SK-N-SH (cell line): ENCODE measurements around the gene ZIK1. TPM values are rescaled to one million over a fixed set of nuclear protein-coding genes. Genes with fewer than 3 reads are reported as not detected.

ENCODE experiments used
- CTCF ChIA-PET: fragments of 300-600, 350-600 bp; formaldehyde crosslinking; extraction: SDS; loops from one replicate; lab custom pipeline; 2021; lab: Yijun Ruan, JAX
- POLR2A ChIA-PET: fragments of 350-600 bp; sonication (Branson Sonifier 250); formaldehyde crosslinking; extraction: SDS; loops from one replicate; lab custom pipeline; 2020; ENCODE audit warnings: antibody characterized with exemption, inconsistent platforms; lab: Yijun Ruan, JAX
- DNase-seq: peaks from one replicate; pipeline ENCODE4 v3.0.0; 2012
- H2AFZ ChIP-seq: fragments of 200-600 bp; sonication (generic); 2 replicates; pipeline ENCODE4 v1.8.1; 2016; ENCODE audit warnings: antibody characterized with exemption, mild to moderate bottlenecking, low read depth
- H3F3A ChIP-seq: fragments of 200-600 bp; sonication (generic); replicated peaks from 2 replicates; pipeline ENCODE3; 2016; ENCODE audit warnings: antibody characterized with exemption, mild to moderate bottlenecking; ENCODE audit not compliant: insufficient read depth
- H3K27ac ChIP-seq, 2 experiments: fragments of 200-500 bp in 1 of 2; fragments of 200-600 bp in 1 of 2; sonication (Bioruptor generic) in 1 of 2; sonication (generic), shearing (Covaris generic) in 1 of 2; 2 replicates each; pipeline versions ENCODE4 v1.5.1 to v1.6.1; 2014 to 2016; ENCODE audit warnings: low read depth in 2 of 2, inconsistent platforms in 1 of 2, low read length in 1 of 2, mild to moderate bottlenecking in 1 of 2, mixed read lengths in 1 of 2
- H3K27me3 ChIP-seq: fragments of 200-600 bp; sonication (generic), shearing (Covaris generic); 2 replicates; pipeline ENCODE4 v1.6.1; 2016; ENCODE audit warnings: mixed run types; ENCODE audit not compliant: insufficient read depth
- H3K36me3 ChIP-seq, 2 experiments: fragments of 200-500 bp in 1 of 2; fragments of 200-600 bp in 1 of 2; sonication (Bioruptor generic) in 1 of 2; sonication (generic) in 1 of 2; replicated peaks in 1 of 2; 2 replicates each; pipeline versions ENCODE3 to v1.5.1; 2014 to 2016; ENCODE audit warnings: low read length in 1 of 2, mild to moderate bottlenecking in 1 of 2; ENCODE audit not compliant: insufficient read depth in 2 of 2, control insufficient read depth in 1 of 2
- H3K4me1 ChIP-seq, 2 experiments: fragments of 200-500 bp in 1 of 2; fragments of 200-600 bp in 1 of 2; sonication (Bioruptor generic) in 1 of 2; sonication (generic), shearing (Covaris generic) in 1 of 2; 2 replicates each; pipeline versions ENCODE4 v1.5.1 to v1.6.1; 2014 to 2016; ENCODE audit warnings: low read depth in 1 of 2, low read length in 1 of 2, mixed run types in 1 of 2; ENCODE audit not compliant: insufficient read depth in 2 of 2, control insufficient read depth in 1 of 2
- H3K4me2 ChIP-seq: fragments of 200-600 bp; sonication (generic), shearing (Covaris generic); 2 replicates; pipeline ENCODE4 v1.6.1; 2017; ENCODE audit warnings: mixed run types
- H3K4me3 ChIP-seq, 2 experiments: fragments of 200-500 bp in 1 of 2; fragments of 200-600 bp in 1 of 2; sonication (Bioruptor generic) in 1 of 2; sonication (generic), shearing (Covaris generic) in 1 of 2; 2 replicates each; pipeline versions ENCODE4 v1.5.1 to v1.8.1; 2014 to 2016; ENCODE audit warnings: low read depth in 2 of 2, inconsistent platforms in 1 of 2, low read length in 1 of 2, mild to moderate bottlenecking in 1 of 2, mixed read lengths in 1 of 2, moderate library complexity in 1 of 2
- H3K79me2 ChIP-seq: fragments of 200-600 bp; sonication (generic); 2 replicates; pipeline ENCODE4 v1.8.1; 2017; ENCODE audit warnings: mild to moderate bottlenecking; ENCODE audit not compliant: insufficient read depth
- H3K9ac ChIP-seq: fragments of 200-600 bp; sonication (generic); 2 replicates; pipeline ENCODE4 v1.6.1; 2017; ENCODE audit warnings: mixed run types
- H3K9me2 ChIP-seq: fragments of 200-600 bp; sonication (generic); 2 replicates; pipeline ENCODE4 v1.6.1; 2017; ENCODE audit warnings: mixed run types
- H3K9me3 ChIP-seq: fragments of 200-600 bp; sonication (generic); 2 replicates; pipeline ENCODE4 v1.6.1; 2017; ENCODE audit warnings: mixed run types, mild to moderate bottlenecking, moderate library complexity
- H4K20me1 ChIP-seq: fragments of 200-600 bp; sonication (generic); 2 replicates; pipeline ENCODE4 v1.6.1; 2017; ENCODE audit warnings: mild to moderate bottlenecking, mixed run types; ENCODE audit not compliant: insufficient read depth
- CHD2 ChIP-seq: fragments of 150-350 bp; IDR thresholded peaks from 2 replicates; pipeline ENCODE4 v1.6.1; 2018; ENCODE audit warnings: low read length; ENCODE audit not compliant: partially characterized antibody
- ELF1 ChIP-seq: IDR thresholded peaks from 2 replicates; pipeline ENCODE4 v1.4.0; 2012
- EP300 ChIP-seq, 2 experiments: IDR thresholded peaks; 2 replicates each; pipeline versions ENCODE4 v1.4.0 to v1.6.1; 2012; ENCODE audit warnings: borderline replicate concordance in 1 of 2, low read depth in 1 of 2, low read length in 1 of 2
- EZH2phosphoT487 ChIP-seq: fragments of 200-600 bp; sonication (generic); IDR thresholded peaks from 2 replicates; pipeline ENCODE4 v1.6.1; 2017; ENCODE audit warnings: low read depth, mixed run types, mild to moderate bottlenecking, antibody characterized with exemption, moderate library complexity, borderline replicate concordance
- FOSL2 ChIP-seq: IDR thresholded peaks from 2 replicates; pipeline ENCODE4 v1.4.0; 2012; ENCODE audit warnings: low read depth, mild to moderate bottlenecking, moderate library complexity, borderline replicate concordance
- FOXJ3 ChIP-seq: sonication (generic); formaldehyde crosslinking; IDR thresholded peaks from 2 replicates; pipeline ENCODE4 v1.5.1; 2020; ENCODE audit warnings: mild to moderate bottlenecking, missing genetic modification reagents
- GABPA ChIP-seq: IDR thresholded peaks from 2 replicates; pipeline ENCODE4 v1.4.0; 2012; ENCODE audit warnings: low read depth, mild to moderate bottlenecking
- GATA2 ChIP-seq: sonication (generic); formaldehyde crosslinking; IDR thresholded peaks from 2 replicates; pipeline ENCODE4 v1.5.0; 2020; ENCODE audit warnings: mild to moderate bottlenecking, missing genetic modification reagents
- MEF2A ChIP-seq: IDR thresholded peaks from 2 replicates; pipeline ENCODE4 v1.4.0; 2012; ENCODE audit warnings: low read depth, borderline replicate concordance
- MXI1 ChIP-seq: IDR thresholded peaks from 2 replicates; pipeline ENCODE4 v1.6.1; 2012; ENCODE audit warnings: mild to moderate bottlenecking, low read depth, low read length, improper control_type of control experiment
- NFIC ChIP-seq: IDR thresholded peaks from 2 replicates; pipeline ENCODE4 v1.4.0; 2012; ENCODE audit warnings: borderline replicate concordance
- POLR2AphosphoS5 ChIP-seq: IDR thresholded peaks from 2 replicates; pipeline ENCODE4 v1.6.1; 2012; ENCODE audit warnings: low read depth, low read length
- RXRA ChIP-seq: IDR thresholded peaks from 2 replicates; pipeline ENCODE4 v1.4.0; 2012; ENCODE audit warnings: low read depth, mild to moderate bottlenecking, borderline replicate concordance
- SIN3A ChIP-seq: IDR thresholded peaks from 2 replicates; pipeline ENCODE4 v1.6.1; 2012; ENCODE audit warnings: low read depth, mild to moderate bottlenecking, low read length, moderate library complexity, borderline replicate concordance
- TAF1 ChIP-seq: IDR thresholded peaks from 2 replicates; pipeline ENCODE4 v1.6.1; 2012; ENCODE audit warnings: low read depth, mild to moderate bottlenecking, low read length, moderate library complexity, borderline replicate concordance
- TCF12 ChIP-seq: IDR thresholded peaks from 2 replicates; pipeline ENCODE4 v1.4.0; 2012
- TEAD4 ChIP-seq: IDR thresholded peaks from 2 replicates; pipeline ENCODE4 v1.4.0; 2012; ENCODE audit warnings: mild to moderate bottlenecking, borderline replicate concordance; ENCODE audit not compliant: insufficient read depth
- WGBS: methylation state at CpG from one replicate; pipeline ENCODE4 v1.1.6; 2017; ENCODE audit warnings: low lambda C conversion rate; 5-methylcytosine and 5-hydroxymethylcytosine counted together
- polyA plus RNA-seq, 3 experiments: library from polyadenylated mRNA; depleted of rRNA; stranded (reverse); fragments of >200 nt; gene quantifications; 2 replicates each; pipeline ENCODE4 v1.2.3, GENCODE V29; 2012
- TF ChIP-seq, protein P1 (sequence below): IDR thresholded peaks from 2 replicates; pipeline ENCODE4; 2012
- TF ChIP-seq, protein P2 (sequence below): fragments of 150-350 bp; IDR thresholded peaks from 2 replicates; pipeline ENCODE4 v1.6.1; 2016; ENCODE audit warnings: mild to moderate bottlenecking, low read depth, low read length
- TF ChIP-seq, protein P3 (sequence below): IDR thresholded peaks from 2 replicates; pipeline ENCODE4 v1.4.0; 2012; ENCODE audit warnings: low read depth
- TF ChIP-seq, protein P4 (sequence below): fragments of 150-350 bp; IDR thresholded peaks from 2 replicates; pipeline ENCODE4 v1.6.1; 2017; ENCODE audit warnings: antibody characterized with exemption, low read length, low read depth, borderline replicate concordance
- TF ChIP-seq, protein P5 (sequence below): IDR thresholded peaks from 2 replicates; pipeline ENCODE4 v1.4.0; 2012; ENCODE audit warnings: low read depth, borderline replicate concordance

Gene ZIK1
- polyA plus RNA-seq, 1 of the 3 experiments (the other 2 are of a cell fraction) = 2.1 TPM

DNA sequence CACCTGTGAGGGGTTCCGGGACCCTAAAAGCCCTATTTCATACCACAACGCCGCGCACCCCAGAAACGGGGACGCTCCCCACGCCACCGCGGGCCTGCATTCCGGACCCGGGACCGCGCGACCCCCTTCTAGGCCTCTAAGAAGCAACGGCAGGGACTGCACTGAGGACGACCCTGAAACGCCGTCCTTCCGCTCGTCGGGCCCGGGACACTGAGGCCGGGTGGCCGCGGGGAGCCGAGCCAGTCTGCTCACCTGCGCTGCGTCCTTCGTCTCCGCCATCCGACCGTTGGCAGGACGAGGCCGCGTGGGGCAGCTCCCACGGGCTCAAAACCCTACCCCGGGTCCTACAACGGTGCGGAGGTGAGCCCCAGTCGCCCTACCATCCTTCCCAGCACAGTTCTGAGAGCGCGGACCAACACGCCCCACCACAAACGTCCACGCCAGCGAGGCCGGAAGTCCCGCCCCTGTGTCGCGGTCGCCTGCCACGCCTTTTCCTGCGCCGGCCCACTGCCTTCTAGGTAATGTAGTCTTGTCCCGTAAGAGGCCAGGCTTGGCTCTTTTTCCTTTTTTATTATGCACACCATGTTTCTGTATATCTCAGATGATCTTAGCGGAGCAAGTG is 24.4 kb upstream of the ZIK1 start, which contains the start of gene ZNF550:
TSS of gene ZNF550 (minus strand) at position 460 of the 622 bp plus-strand sequence. CDS start at position 279, 181 bp downstream.
- Histone ChIP-seq H3K79me2 (peaks cover 33% of the 10 kb centered on the region), H2AFZ (peak within 1 kb of the TSS; percentile 75), H3K4me1 (peaks cover 0 to 8% of the 10 kb centered on the region in 2 experiments; a peak in 2 of 4 replicates), H3K27ac (peak within 1 kb of the TSS; percentile 38 to 48; a peak in 2 of 4 replicates), H3K9ac (peak within 1 kb of the TSS; percentile 75), H3F3A (no peaks in the 10 kb centered on the region), H3K9me2 (no peaks in the 10 kb centered on the region), H3K27me3 (no peaks in the 10 kb centered on the region), H3K4me3 (peak within 1 kb of the TSS; percentile 97), H3K36me3 (peaks cover 16 to 20% of the 10 kb centered on the region in 2 experiments)
- under 1% methylated on average over 34 of the region's 56 CpGs for WGBS
- CTCF ChIA-PET = no interaction called here
- peak; percentile 94 for DNase-seq
- TF ChIP-seq CHD2 (peak; percentile 83), EP300 (IDR thresholded peaks at IDR 0.05; ENCODE audit: borderline replicate concordance in 1 of 2, low read depth in 1 of 2, low read length in 1 of 2) (no peak), GATA2 (no peak), NFIC (no peak; the same call in 1 of the 2 replicates), TAF1 (peak; percentile 68; the same call in 1 of the 2 replicates), MXI1 (peak; percentile 89), POLR2AphosphoS5 (peak; percentile 81), GABPA (peak; percentile 97), FOSL2 (no peak), TCF12 (no peak)
- TF ChIP-seq, protein P1, sequence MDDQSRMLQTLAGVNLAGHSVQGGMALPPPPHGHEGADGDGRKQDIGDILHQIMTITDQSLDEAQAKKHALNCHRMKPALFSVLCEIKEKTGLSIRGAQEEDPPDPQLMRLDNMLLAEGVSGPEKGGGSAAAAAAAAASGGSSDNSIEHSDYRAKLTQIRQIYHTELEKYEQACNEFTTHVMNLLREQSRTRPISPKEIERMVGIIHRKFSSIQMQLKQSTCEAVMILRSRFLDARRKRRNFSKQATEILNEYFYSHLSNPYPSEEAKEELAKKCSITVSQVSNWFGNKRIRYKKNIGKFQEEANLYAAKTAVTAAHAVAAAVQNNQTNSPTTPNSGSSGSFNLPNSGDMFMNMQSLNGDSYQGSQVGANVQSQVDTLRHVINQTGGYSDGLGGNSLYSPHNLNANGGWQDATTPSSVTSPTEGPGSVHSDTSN = 0 out of 2 replicates have a peak, but pooled peaks have one; percentile 6
- TF ChIP-seq, protein P2, sequence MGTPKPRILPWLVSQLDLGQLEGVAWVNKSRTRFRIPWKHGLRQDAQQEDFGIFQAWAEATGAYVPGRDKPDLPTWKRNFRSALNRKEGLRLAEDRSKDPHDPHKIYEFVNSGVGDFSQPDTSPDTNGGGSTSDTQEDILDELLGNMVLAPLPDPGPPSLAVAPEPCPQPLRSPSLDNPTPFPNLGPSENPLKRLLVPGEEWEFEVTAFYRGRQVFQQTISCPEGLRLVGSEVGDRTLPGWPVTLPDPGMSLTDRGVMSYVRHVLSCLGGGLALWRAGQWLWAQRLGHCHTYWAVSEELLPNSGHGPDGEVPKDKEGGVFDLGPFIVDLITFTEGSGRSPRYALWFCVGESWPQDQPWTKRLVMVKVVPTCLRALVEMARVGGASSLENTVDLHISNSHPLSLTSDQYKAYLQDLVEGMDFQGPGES = no peak
- TF ChIP-seq, protein P3, sequence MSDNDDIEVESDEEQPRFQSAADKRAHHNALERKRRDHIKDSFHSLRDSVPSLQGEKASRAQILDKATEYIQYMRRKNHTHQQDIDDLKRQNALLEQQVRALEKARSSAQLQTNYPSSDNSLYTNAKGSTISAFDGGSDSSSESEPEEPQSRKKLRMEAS = peak; percentile 85
- TF ChIP-seq, all 33 proteins: peak for 7
- H3K4me2 ChIP-seq = peak within 1 kb of the TSS; percentile 88
- peaks cover 7% of the 10 kb centered on the region; the same call in 1 of the 2 replicates for H3K9me3 ChIP-seq
- POLR2A ChIA-PET = no interaction called here
- H4K20me1 ChIP-seq = no peaks in the 10 kb centered on the region

DNA sequence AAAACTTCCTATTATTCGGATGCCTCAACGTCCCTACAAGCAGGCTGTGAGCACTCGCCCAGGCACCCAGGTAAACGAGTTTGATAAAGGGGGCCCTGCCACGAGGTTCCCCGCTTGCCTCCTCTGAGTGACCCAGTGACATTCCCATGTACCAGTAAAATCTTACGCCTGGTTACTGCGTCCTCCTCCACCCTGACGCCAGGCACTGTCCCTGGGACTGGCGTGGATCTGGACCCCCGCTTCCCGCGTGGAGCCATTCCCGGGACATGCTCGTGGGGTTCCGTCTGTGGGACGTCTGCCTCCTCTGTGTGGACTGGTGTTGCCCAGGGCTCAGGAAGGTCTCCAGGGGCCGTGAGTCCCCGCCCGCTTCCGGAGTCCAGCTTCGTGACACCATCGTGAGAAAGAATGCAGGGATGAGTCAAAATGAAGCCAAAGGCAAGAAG is 23.9 kb upstream of the ZIK1 start:
- Histone ChIP-seq H3K27ac (no peak overlapping the region), H3K9ac (no peak overlapping the region), H2AFZ (peak overlapping the region; percentile 68; the same call in 1 of the 2 replicates), H3K4me1 (peaks cover 0 to 8% of the 10 kb centered on the region in 2 experiments; a peak in 2 of 4 replicates), H3K9me3 (peaks cover 7% of the 10 kb centered on the region; the same call in 1 of the 2 replicates), H4K20me1 (no peaks in the 10 kb centered on the region), H3K36me3 (peaks cover 10 to 14% of the 10 kb centered on the region in 2 experiments), H3K4me2 (peak overlapping the region; percentile 88), H3K9me2 (no peaks in the 10 kb centered on the region), H3K27me3 (no peaks in the 10 kb centered on the region), H3K4me3 (peak overlapping the region; percentile 97), H3K79me2 (peaks cover 33% of the 10 kb centered on the region), H3F3A (no peaks in the 10 kb centered on the region)
- ChIA-PET POLR2A (no interaction called here), CTCF (interaction anchor here (1.6 kb wide), 1 partner anchor 13 kb away, joined by 3 read pairs; no protein-coding TSS in a partner anchor)
- WGBS = 51% methylated on average over 13 of the region's 23 CpGs
- peak; percentile 30 for DNase-seq
- TF ChIP-seq EP300 (IDR thresholded peaks at IDR 0.05; ENCODE audit: borderline replicate concordance in 1 of 2, low read depth in 1 of 2, low read length in 1 of 2) = no peak
- TF ChIP-seq RXRA = no peak
- TF ChIP-seq, protein P4, sequence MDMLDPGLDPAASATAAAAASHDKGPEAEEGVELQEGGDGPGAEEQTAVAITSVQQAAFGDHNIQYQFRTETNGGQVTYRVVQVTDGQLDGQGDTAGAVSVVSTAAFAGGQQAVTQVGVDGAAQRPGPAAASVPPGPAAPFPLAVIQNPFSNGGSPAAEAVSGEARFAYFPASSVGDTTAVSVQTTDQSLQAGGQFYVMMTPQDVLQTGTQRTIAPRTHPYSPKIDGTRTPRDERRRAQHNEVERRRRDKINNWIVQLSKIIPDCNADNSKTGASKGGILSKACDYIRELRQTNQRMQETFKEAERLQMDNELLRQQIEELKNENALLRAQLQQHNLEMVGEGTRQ = no peak
- TF ChIP-seq FOXJ3 = no peak
- TF ChIP-seq EZH2phosphoT487 = no peak
- no peak for TF ChIP-seq SIN3A
- TF ChIP-seq, protein P5, sequence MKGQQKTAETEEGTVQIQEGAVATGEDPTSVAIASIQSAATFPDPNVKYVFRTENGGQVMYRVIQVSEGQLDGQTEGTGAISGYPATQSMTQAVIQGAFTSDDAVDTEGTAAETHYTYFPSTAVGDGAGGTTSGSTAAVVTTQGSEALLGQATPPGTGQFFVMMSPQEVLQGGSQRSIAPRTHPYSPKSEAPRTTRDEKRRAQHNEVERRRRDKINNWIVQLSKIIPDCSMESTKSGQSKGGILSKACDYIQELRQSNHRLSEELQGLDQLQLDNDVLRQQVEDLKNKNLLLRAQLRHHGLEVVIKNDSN = no peak
- no peak for TF ChIP-seq ELF1
- TF ChIP-seq, protein P1 = no peak
- no peak for TF ChIP-seq FOSL2
- no peak for TF ChIP-seq MEF2A
- TF ChIP-seq TEAD4 = no peak
